Liver (tissue), 9 donors: Measurements from ENCODE around the gene CALY. TPM values are rescaled to one million over a fixed set of nuclear protein-coding genes. Genes with fewer than 3 reads are reported as not detected.

Experiments
- DNase-seq: peaks from one replicate; pipeline ENCODE4 v3.0.0-alpha.2; 2017; ENCODE audit warnings: low spot score
- H3K27ac ChIP-seq, 2 donors: one replicate each; pipeline ENCODE4 v1.7.0; 2013; ENCODE audit warnings: inconsistent platforms in 2 of 2, low read length in 2 of 2, control low read depth in 1 of 2, low read depth in 1 of 2, mild to moderate bottlenecking in 1 of 2
- H3K27me3 ChIP-seq, 4 donors: one replicate each; pipeline versions ENCODE4 v1.6.1 to v1.7.0; 2013; ENCODE audit warnings: low read length in 3 of 4, inconsistent platforms in 1 of 4, mild to moderate bottlenecking in 1 of 4, moderate library complexity in 1 of 4; ENCODE audit not compliant: control insufficient read depth in 4 of 4, insufficient read depth in 4 of 4
- H3K36me3 ChIP-seq, 4 donors: one replicate each; pipeline versions ENCODE4 v1.6.1 to v1.7.0; 2013; ENCODE audit warnings: low read length in 3 of 4, mild to moderate bottlenecking in 3 of 4, low read depth in 1 of 4, moderate library complexity in 1 of 4; ENCODE audit not compliant: control insufficient read depth in 4 of 4, insufficient read depth in 3 of 4
- H3K4me1 ChIP-seq, 4 donors: one replicate each; pipeline versions ENCODE4 v1.6.1 to v1.7.0; 2013; ENCODE audit warnings: low read length in 3 of 4, mild to moderate bottlenecking in 3 of 4, moderate library complexity in 1 of 4; ENCODE audit not compliant: control insufficient read depth in 4 of 4, insufficient read depth in 4 of 4
- H3K4me3 ChIP-seq, 3 donors: one replicate each; pipeline versions ENCODE4 v1.6.1 to v1.7.0; 2013; ENCODE audit warnings: low read length in 3 of 3, control low read depth in 1 of 3, low read depth in 1 of 3, mild to moderate bottlenecking in 1 of 3
- H3K9ac ChIP-seq, 2 donors: one replicate each; pipeline ENCODE4 v1.7.0; 2013; ENCODE audit warnings: low read length in 2 of 2, mild to moderate bottlenecking in 2 of 2, moderate library complexity in 2 of 2, control low read depth in 1 of 2, low read depth in 1 of 2
- H3K9me3 ChIP-seq, 4 donors: one replicate each; pipeline versions ENCODE4 v1.6.1 to v1.7.0; 2013; ENCODE audit warnings: low read length in 3 of 4; ENCODE audit not compliant: control insufficient read depth in 4 of 4
- EGR1 ChIP-seq, 2 donors: IDR thresholded peaks; 2 replicates each; pipeline ENCODE4 v1.6.1; 2016 to 2018; ENCODE audit warnings: antibody characterized with exemption in 2 of 2, low read depth in 2 of 2
- FOXA1 ChIP-seq: IDR thresholded peaks from 2 replicates; pipeline ENCODE4 v1.6.1; 2016; ENCODE audit warnings: antibody characterized with exemption
- FOXA2 ChIP-seq: IDR thresholded peaks from 2 replicates; pipeline ENCODE4 v1.6.1; 2016; ENCODE audit warnings: antibody characterized with exemption
- GABPA ChIP-seq, 2 donors: IDR thresholded peaks in 1 of 2; conservative IDR thresholded peaks in 1 of 2; 2 replicates each; pipeline ENCODE4 v1.6.1; 2016; ENCODE audit warnings: antibody characterized with exemption in 2 of 2, mild to moderate bottlenecking in 1 of 2, moderate library complexity in 1 of 2
- HNF4A ChIP-seq, 2 donors: conservative IDR thresholded peaks; 2 replicates each; pipeline ENCODE4 v1.6.1; 2016; ENCODE audit warnings: antibody characterized with exemption in 2 of 2, mild to moderate bottlenecking in 2 of 2
- JUND ChIP-seq, 2 donors: IDR thresholded peaks; 2 replicates each; pipeline ENCODE4 v1.6.1; 2016; ENCODE audit warnings: antibody characterized with exemption in 2 of 2
- MAX ChIP-seq: IDR thresholded peaks from 2 replicates; pipeline ENCODE4 v1.6.1; 2016; ENCODE audit warnings: antibody characterized with exemption
- NR2F2 ChIP-seq: IDR thresholded peaks from 2 replicates; pipeline ENCODE4 v1.6.1; 2016; ENCODE audit warnings: antibody characterized with exemption
- RAD21 ChIP-seq, 2 donors: IDR thresholded peaks; 2 replicates each; pipeline ENCODE4 v1.6.1; 2016; ENCODE audit warnings: antibody characterized with exemption in 2 of 2, mild to moderate bottlenecking in 2 of 2
- REST ChIP-seq: IDR thresholded peaks from 2 replicates; pipeline ENCODE4 v1.6.1; 2016; ENCODE audit warnings: antibody characterized with exemption, mild to moderate bottlenecking
- RXRA ChIP-seq, 2 donors: IDR thresholded peaks; 2 replicates each; pipeline ENCODE4 v1.6.1; 2017 to 2018; ENCODE audit warnings: antibody characterized with exemption in 2 of 2, mild to moderate bottlenecking in 1 of 2
- SP1 ChIP-seq: IDR thresholded peaks from 2 replicates; pipeline ENCODE4 v1.6.1; 2018; ENCODE audit warnings: antibody characterized with exemption, mild to moderate bottlenecking
- TAF1 ChIP-seq: conservative IDR thresholded peaks from 2 replicates; pipeline ENCODE4 v1.6.1; 2016; ENCODE audit warnings: antibody characterized with exemption, mild to moderate bottlenecking
- YY1 ChIP-seq: IDR thresholded peaks from 2 replicates; pipeline ENCODE4 v1.6.1; 2016; ENCODE audit warnings: antibody characterized with exemption, mild to moderate bottlenecking
- ZBTB33 ChIP-seq: IDR thresholded peaks from 2 replicates; pipeline ENCODE4 v1.6.1; 2016; ENCODE audit warnings: antibody characterized with exemption
- WGBS: extraction: QIAGEN DNeasy Blood & Tissue Kit; methylation state at CpG from one replicate; pipeline ENCODE4 v1.1.7; 2013; 5-methylcytosine and 5-hydroxymethylcytosine counted together
- polyA plus RNA-seq, 2 donors: library from polyadenylated mRNA; stranded (reverse) in 1 of 2; unstranded in 1 of 2; fragments of 200-250 nt in 1 of 2; fragments of >200 nt in 1 of 2; fragmentation: Nextera tagmentation in 1 of 2; extraction: Ambion mirVana in 1 of 2; gene quantifications; one replicate each; pipeline versions ENCODE4 v1.2.1 to v1.2.3, GENCODE V29; 2013 to 2015
- total RNA-seq, 2 donors: library from RNA; depleted of rRNA; stranded (reverse); fragments of >200 nt; gene quantifications; one replicate each; pipeline ENCODE4 v1.2.3, GENCODE V29; 2014
- donor health status: healthy.
- donor health status: healthy.
- donor health status: healthy.
- donor health status: healthy.
- donor health status: healthy.

Gene CALY
- total and polyA plus RNA-seq, 4 donors: 0.07 TPM; not detected in 3

- Histone ChIP-seq H3K27me3 (no peaks in the 10 kb centered on the region), H3K4me1 (peaks cover 27 to 88% (median 81%) of the 10 kb centered on the region in 4 donors), H3K4me3 (no peak overlapping the region), H3K9ac (peak overlapping the region in 1 of 2 donors; percentile 22), H3K9me3 (no peaks in the 10 kb centered on the region), H3K27ac (peak overlapping the region; percentile 11 to 67), H3K36me3 (peaks cover 0 to 2% (median 0%) of the 10 kb centered on the region in 4 donors)
- 74% methylated on average over 16 of the region's 16 CpGs for WGBS
- DNase-seq: no peak
- TF ChIP-seq ZBTB33: no peak
- TF ChIP-seq MAX: no peak
- no peak for TF ChIP-seq SP1
- TF ChIP-seq FOXA1: no peak
- no peak for TF ChIP-seq JUND (IDR thresholded peaks at IDR 0.05)
- TF ChIP-seq TAF1: no peak
- TF ChIP-seq HNF4A (conservative IDR thresholded peaks at IDR 0.05): no peak
- no peak for TF ChIP-seq EGR1 (IDR thresholded peaks at IDR 0.05; ENCODE audit: low read depth in 2 of 2)
- no peak for TF ChIP-seq REST
- no peak for TF ChIP-seq GABPA (IDR thresholded peaks at IDR 0.05 in 1 of 2, conservative IDR thresholded peaks at IDR 0.05 in 1 of 2)
- no peak for TF ChIP-seq FOXA2
- no peak for TF ChIP-seq YY1
These were observed 17.4 kb upstream of the CALY start for GRCh38 chr10:133353988-133354605.

- no peaks in the 10 kb centered on the region for H3K27me3 ChIP-seq
- H3K4me3 ChIP-seq: no peak overlapping the region
- WGBS: 35% methylated on average over 16 of the region's 16 CpGs
- H3K36me3 ChIP-seq: peaks cover 0 to 2% (median 0%) of the 10 kb centered on the region in 4 donors
- H3K4me1 ChIP-seq: peaks cover 25 to 90% (median 81%) of the 10 kb centered on the region in 4 donors
- H3K9ac ChIP-seq: peak overlapping the region in 1 of 2 donors; percentile 22
- DNase-seq: no peak
- H3K9me3 ChIP-seq: no peaks in the 10 kb centered on the region
- H3K27ac ChIP-seq: peak overlapping the region; percentile 11 to 67
- TF ChIP-seq ZBTB33 (peak; percentile 32), NR2F2 (peak; percentile 39), EGR1 (IDR thresholded peaks at IDR 0.05; ENCODE audit: low read depth in 2 of 2) (no peak), FOXA2 (peak; percentile 18), MAX (peak; percentile 34), RAD21 (IDR thresholded peaks at IDR 0.05) (peak in 1 of 2 donors; percentile 19), YY1 (peak; percentile 70), SP1 (peak; percentile 66), RXRA (IDR thresholded peaks at IDR 0.05) (peak; percentile 91), HNF4A (conservative IDR thresholded peaks at IDR 0.05) (peak; percentile 60 to 74), REST (peak; percentile 11), FOXA1 (no peak)
These were observed 16.7 kb upstream of the CALY start for GRCh38 chr10:133353202-133353959.
